CD4-positive, CD25-positive, alpha-beta regulatory T cell (primary cell): ENCODE data around the gene N4BP2. TPM values are rescaled to one million over a fixed set of nuclear protein-coding genes. Genes with fewer than 3 reads are reported as not detected.
A peak's percentile ranks its signal among the peaks of the same experiment; 100 is the strongest.

Experiments
- ATAC-seq, 2 donors: fragments of 150-1000 bp; cut with Tn5 transposase; one replicate each; pipeline ENCODE4 v1.10.0; 2021; ENCODE audit warnings: low read depth in 2 of 2, moderate number of reproducible peaks in 2 of 2, moderate library complexity in 1 of 2
- DNase-seq, 3 donors: peaks; one replicate each; pipeline versions ENCODE4 v3.0.0 to v3.0.0-alpha.2; 2012 to 2022; ENCODE audit warnings: mixed read lengths in 1 of 3
- H3K27ac ChIP-seq: one replicate; pipeline ENCODE4 v1.7.0; 2013; ENCODE audit warnings: mild to moderate bottlenecking, low read length; ENCODE audit not compliant: insufficient read depth, poor library complexity, severe bottlenecking
- H3K27me3 ChIP-seq: one replicate; pipeline ENCODE4 v1.7.0; 2013; ENCODE audit warnings: low read length; ENCODE audit not compliant: control insufficient read depth, insufficient read depth
- H3K36me3 ChIP-seq: one replicate; pipeline ENCODE4 v1.7.0; 2013; ENCODE audit warnings: mild to moderate bottlenecking, low read length, moderate library complexity; ENCODE audit not compliant: control insufficient read depth, insufficient read depth
- H3K4me1 ChIP-seq: 2 replicates; pipeline ENCODE4 v1.7.0; 2013; ENCODE audit warnings: mild to moderate bottlenecking, low read length; ENCODE audit not compliant: insufficient read depth, control insufficient read depth, poor library complexity, severe bottlenecking
- H3K4me3 ChIP-seq: one replicate; pipeline ENCODE4 v1.7.0; 2013; ENCODE audit warnings: low read depth, mild to moderate bottlenecking, low read length, moderate library complexity
- H3K9me3 ChIP-seq, 2 experiments: 1 replicate in 1 of 2; 2 replicates in 1 of 2; pipeline ENCODE4 v1.7.0; 2013; ENCODE audit warnings: low read length in 2 of 2, mild to moderate bottlenecking in 1 of 2, moderate library complexity in 1 of 2; ENCODE audit not compliant: control insufficient read depth in 2 of 2
- H3K27ac Mint-ChIP-seq, 3 donors: one replicate each; pipeline ENCODE4 v1.8.0; 2020 to 2022; ENCODE audit warnings: mild to moderate bottlenecking in 3 of 3, mixed read lengths in 3 of 3, moderate library complexity in 2 of 3
- H3K27me3 Mint-ChIP-seq: one replicate; pipeline ENCODE4 v1.8.0; 2022; ENCODE audit warnings: mild to moderate bottlenecking, mixed read lengths
- H3K36me3 Mint-ChIP-seq: one replicate; pipeline ENCODE4 v1.8.0; 2020; ENCODE audit warnings: mixed read lengths
- H3K4me1 Mint-ChIP-seq, 4 donors: one replicate each; pipeline ENCODE4 v1.8.0; 2020 to 2022; ENCODE audit warnings: mixed read lengths in 4 of 4, mild to moderate bottlenecking in 1 of 4
- H3K4me3 Mint-ChIP-seq, 4 donors: one replicate each; pipeline ENCODE4 v1.8.0; 2020 to 2022; ENCODE audit warnings: mild to moderate bottlenecking in 4 of 4, mixed read lengths in 4 of 4, moderate library complexity in 3 of 4
- H3K9me3 Mint-ChIP-seq, 7 donors: one replicate each; pipeline ENCODE4 v1.8.0; 2020 to 2022; ENCODE audit warnings: mixed read lengths in 7 of 7, mild to moderate bottlenecking in 3 of 7, moderate library complexity in 2 of 7
- polyA plus RNA-seq, 4 donors: library from polyadenylated mRNA; unstranded; fragments of 300-500 nt; fragmentation: Illumina TruSeq; gene quantifications; one replicate each; pipeline ENCODE4 v1.2.3, GENCODE V29; 2021
- total RNA-seq: library from RNA; stranded (reverse); gene quantifications from one replicate; pipeline ENCODE4 v1.2.3, GENCODE V29; 2022

N4BP2 gene
- total and polyA plus RNA-seq, 5 donors from 2014 or later: 6.3 to 21.4 (median 10.1) TPM

DNA sequence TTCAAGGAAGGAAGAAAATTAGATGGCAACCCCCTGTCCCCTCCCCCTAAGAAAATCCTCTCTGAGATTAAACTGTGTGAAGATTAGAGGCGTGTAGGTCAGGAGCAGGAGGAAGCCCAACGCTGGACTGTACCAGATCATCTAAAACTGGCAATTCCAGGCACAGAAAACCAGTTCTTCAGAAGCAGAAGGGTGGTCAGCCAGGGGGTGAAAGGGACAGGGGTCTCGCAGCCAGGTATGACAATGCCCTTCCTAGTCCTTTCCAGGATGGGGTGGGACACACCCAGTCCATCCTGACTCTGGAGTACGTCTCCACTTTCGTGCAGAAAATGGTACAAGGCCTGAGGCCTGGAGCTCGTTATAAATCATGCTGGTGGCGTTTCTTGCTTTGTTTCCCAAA lies 136.9 kb downstream of the N4BP2 start:
- Histone ChIP-seq H3K4me1 (peaks cover 50% of the 10 kb centered on the region), H3K9me3 (no peaks in the 10 kb centered on the region), H3K27me3 (no peaks in the 10 kb centered on the region), H3K36me3 (peaks cover 4% of the 10 kb centered on the region), H3K4me3 (peak overlapping the region; percentile 63), H3K27ac (peak overlapping the region; percentile 100)
- Mint-ChIP-seq H3K27me3 (peaks cover 9% of the 10 kb centered on the region), H3K4me1 (peaks cover 4 to 70% (median 52%) of the 10 kb centered on the region in 4 donors), H3K36me3 (peaks cover 15% of the 10 kb centered on the region), H3K4me3 (peak overlapping the region; percentile 97 to 99 (median 98)), H3K27ac (peak overlapping the region; percentile 99), H3K9me3 (peaks cover 0 to 3% (median 0%) of the 10 kb centered on the region in 7 donors)
- no peak for DNase-seq
- no peak for ATAC-seq

- peak overlapping the region; percentile 97 for H3K4me3 ChIP-seq
- peaks cover 4 to 63% (median 47%) of the 10 kb centered on the region in 4 donors for H3K4me1 Mint-ChIP-seq
- peak overlapping the region; percentile 99 for H3K27ac Mint-ChIP-seq
- peak; percentile 64 to 70 for ATAC-seq
- H3K36me3 ChIP-seq: peaks cover 6% of the 10 kb centered on the region
- H3K4me1 ChIP-seq: peaks cover 54% of the 10 kb centered on the region
- H3K27me3 ChIP-seq: no peaks in the 10 kb centered on the region
- peak; percentile 44 to 88 (median 82) for DNase-seq
- no peaks in the 10 kb centered on the region for H3K9me3 ChIP-seq
- H3K36me3 Mint-ChIP-seq: peaks cover 24% of the 10 kb centered on the region
- peaks cover 14% of the 10 kb centered on the region for H3K27me3 Mint-ChIP-seq
- peak overlapping the region; percentile 97 to 99 (median 98) for H3K4me3 Mint-ChIP-seq
- peaks cover 0 to 3% (median 0%) of the 10 kb centered on the region in 7 donors for H3K9me3 Mint-ChIP-seq
- peak overlapping the region; percentile 100 for H3K27ac ChIP-seq
These were observed 138.0 kb downstream of the N4BP2 start for GRCh38 chr4:40194602-40195161.

GRCh38 chr4:40195182-40196177 lies 138.8 kb downstream of the N4BP2 start:
- peak overlapping the region; percentile 97 for H3K4me3 ChIP-seq
- no peaks in the 10 kb centered on the region for H3K27me3 ChIP-seq
- peak overlapping the region; percentile 100 for H3K27ac ChIP-seq
- peaks cover 0 to 3% (median 0%) of the 10 kb centered on the region in 7 donors for H3K9me3 Mint-ChIP-seq
- H3K4me3 Mint-ChIP-seq: peak overlapping the region; percentile 97 to 99 (median 98)
- no peak for ATAC-seq
- H3K27me3 Mint-ChIP-seq: peaks cover 14% of the 10 kb centered on the region
- no peak for DNase-seq
- peaks cover 10% of the 10 kb centered on the region for H3K36me3 ChIP-seq
- H3K4me1 ChIP-seq: peaks cover 58% of the 10 kb centered on the region
- H3K9me3 ChIP-seq: no peaks in the 10 kb centered on the region
- peaks cover 32% of the 10 kb centered on the region for H3K36me3 Mint-ChIP-seq
- peaks cover 0 to 56% (median 41%) of the 10 kb centered on the region in 4 donors for H3K4me1 Mint-ChIP-seq
- H3K27ac Mint-ChIP-seq: peak overlapping the region; percentile 99 to 100 (median 99)

- Histone ChIP-seq H3K27ac (peak overlapping the region; percentile 100), H3K4me1 (peaks cover 62% of the 10 kb centered on the region), H3K27me3 (no peaks in the 10 kb centered on the region), H3K36me3 (peaks cover 11% of the 10 kb centered on the region), H3K9me3 (no peaks in the 10 kb centered on the region), H3K4me3 (peak overlapping the region; percentile 97)
- Mint-ChIP-seq H3K27me3 (peaks cover 14% of the 10 kb centered on the region), H3K36me3 (peaks cover 40% of the 10 kb centered on the region), H3K4me1 (peaks cover 0 to 51% (median 33%) of the 10 kb centered on the region in 4 donors), H3K27ac (peak overlapping the region; percentile 99 to 100 (median 99)), H3K9me3 (peaks cover 0 to 3% (median 0%) of the 10 kb centered on the region in 7 donors), H3K4me3 (peak overlapping the region; percentile 97 to 99 (median 98))
- ATAC-seq (no peak), DNase-seq (no peak)
These were observed 139.6 kb downstream of the N4BP2 start for GRCh38 chr4:40196272-40196671.

- H3K36me3 Mint-ChIP-seq: peaks cover 42% of the 10 kb centered on the region
- H3K27ac Mint-ChIP-seq: peak within 1 kb of the TSS; percentile 99 to 100 (median 99)
- peaks cover 0 to 47% (median 29%) of the 10 kb centered on the region in 4 donors for H3K4me1 Mint-ChIP-seq
- peaks cover 11% of the 10 kb centered on the region for H3K36me3 ChIP-seq
- peak within 1 kb of the TSS; percentile 97 to 99 (median 98) for H3K4me3 Mint-ChIP-seq
- H3K9me3 ChIP-seq: no peaks in the 10 kb centered on the region
- H3K27me3 ChIP-seq: no peaks in the 10 kb centered on the region
- peak; percentile 74 to 93 (median 85) for DNase-seq
- peaks cover 67% of the 10 kb centered on the region for H3K4me1 ChIP-seq
- H3K4me3 ChIP-seq: peak within 1 kb of the TSS; percentile 97
- peak; percentile 23 to 42 for ATAC-seq
- peak within 1 kb of the TSS; percentile 100 for H3K27ac ChIP-seq
- peaks cover 10% of the 10 kb centered on the region for H3K27me3 Mint-ChIP-seq
- H3K9me3 Mint-ChIP-seq: peaks cover 0 to 3% (median 0%) of the 10 kb centered on the region in 7 donors
These were observed 140.2 kb downstream of the N4BP2 start, which contains the start of gene RHOH for GRCh38 chr4:40196724-40197281. RHOH (plus strand) TSS chr4:40197031; CDS start chr4:40243387, 46,356 bp downstream.

GRCh38 chr4:40197879-40198689 lies 141.4 kb downstream of the N4BP2 start:
- H3K36me3 Mint-ChIP-seq: peaks cover 50% of the 10 kb centered on the region
- H3K4me3 ChIP-seq: peak overlapping the region; percentile 97
- no peaks in the 10 kb centered on the region for H3K9me3 ChIP-seq
- DNase-seq: peak in 2 of 3 donors; percentile 74 to 81
- peak overlapping the region; percentile 93 to 99 (median 99) for H3K27ac Mint-ChIP-seq
- peak overlapping the region; percentile 100 for H3K27ac ChIP-seq
- peaks cover 11% of the 10 kb centered on the region for H3K36me3 ChIP-seq
- H3K27me3 ChIP-seq: no peaks in the 10 kb centered on the region
- H3K9me3 Mint-ChIP-seq: peaks cover 0 to 6% (median 0%) of the 10 kb centered on the region in 7 donors
- peak overlapping the region; percentile 97 to 99 (median 98) for H3K4me3 Mint-ChIP-seq
- H3K4me1 Mint-ChIP-seq: peaks cover 6 to 44% (median 25%) of the 10 kb centered on the region in 4 donors
- H3K4me1 ChIP-seq: peaks cover 68% of the 10 kb centered on the region
- peaks cover 10% of the 10 kb centered on the region for H3K27me3 Mint-ChIP-seq
- peak; percentile 8 to 17 for ATAC-seq
